Upper lobe of left lung (tissue), 6 donors: ENCODE measurements around the gene PCSK5. TPM values are rescaled to one million over a fixed set of nuclear protein-coding genes. Genes with fewer than 3 reads are reported as not detected.

Source experiments
- ATAC-seq, 2 donors: fragments of 200-7000 bp; cut with Tn5 transposase; one replicate each; pipeline ENCODE4 v1.9.1; 2022; ENCODE audit warnings: mild to moderate bottlenecking in 2 of 2, moderate library complexity in 2 of 2; ENCODE audit not compliant: low FRiP score in 2 of 2
- DNase-seq, 2 donors: peaks; one replicate each; pipeline ENCODE4 v3.0.0-alpha.2; 2019 to 2020
- H3K27ac ChIP-seq, 4 donors: fragments of 200-600 bp; sonication (generic); one replicate each; pipeline ENCODE4 v1.5.1; 2016 to 2019
- H3K27me3 ChIP-seq, 4 donors: fragments of 200-600 bp; sonication (generic); one replicate each; pipeline ENCODE4 v1.5.1; 2017 to 2019
- H3K36me3 ChIP-seq, 4 donors: fragments of 200-600 bp; sonication (generic); one replicate each; pipeline ENCODE4 v1.5.1; 2016 to 2019
- H3K4me1 ChIP-seq, 4 donors: fragments of 200-600 bp; sonication (generic); one replicate each; pipeline ENCODE4 v1.5.1; 2018 to 2019
- H3K4me3 ChIP-seq, 4 donors: fragments of 200-600 bp; sonication (generic); one replicate each; pipeline ENCODE4 v1.5.1; 2017 to 2019; ENCODE audit warnings: mild to moderate bottlenecking in 2 of 4, moderate library complexity in 1 of 4
- H3K9me3 ChIP-seq, 4 donors: fragments of 200-600 bp; sonication (generic); one replicate each; pipeline ENCODE4 v1.5.1; 2018 to 2019
- EP300 ChIP-seq, 4 donors: sonication (generic); formaldehyde crosslinking; IDR thresholded peaks; one replicate each; pipeline ENCODE4 v1.5.1; 2017; ENCODE audit warnings: antibody characterized with exemption in 4 of 4, control low read depth in 2 of 4
- POLR2A ChIP-seq, 4 donors: fragments of 450-650 bp; IDR thresholded peaks; one replicate each; pipeline ENCODE4 v1.5.1; 2016 to 2017; ENCODE audit warnings: antibody characterized with exemption in 4 of 4, mild to moderate bottlenecking in 2 of 4
- POLR2AphosphoS5 ChIP-seq, 2 donors: sonication (generic); formaldehyde crosslinking; IDR thresholded peaks; one replicate each; pipeline ENCODE4 v1.5.1; 2017; ENCODE audit warnings: antibody characterized with exemption in 2 of 2
- WGBS, 2 donors: methylation state at CpG; one replicate each; pipeline ENCODE4 v1.1.5; 2017 to 2018; 5-methylcytosine and 5-hydroxymethylcytosine counted together
- total RNA-seq, 6 donors: library from RNA; depleted of rRNA in 4 of 6; stranded (reverse); fragments of >200 nt in 4 of 6; gene quantifications; one replicate each; pipeline versions ENCODE4 v1.1.0 to v1.2.1, GENCODE V29; 2016 to 2021
- TF ChIP-seq, protein P1 (sequence below), 6 experiments: fragments of 450-650 bp in 4 of 6; fragments of 200-600 bp in 2 of 6; sonication (generic) in 2 of 6; IDR thresholded peaks; one replicate each; pipeline ENCODE4 v1.5.1; 2016 to 2019; ENCODE audit warnings: antibody characterized with exemption in 6 of 6
- donor health status: DM: no; HTN: no; CAD: no; lungs with moderate emphysema.
- donor health status: DM: no; HTN: yes; CAD: no; lungs with severe emphysema.

The PCSK5 gene
- total RNA-seq, 6 donors from 2014 or later = 12.8 to 29.2 (median 18.3) TPM

DNA sequence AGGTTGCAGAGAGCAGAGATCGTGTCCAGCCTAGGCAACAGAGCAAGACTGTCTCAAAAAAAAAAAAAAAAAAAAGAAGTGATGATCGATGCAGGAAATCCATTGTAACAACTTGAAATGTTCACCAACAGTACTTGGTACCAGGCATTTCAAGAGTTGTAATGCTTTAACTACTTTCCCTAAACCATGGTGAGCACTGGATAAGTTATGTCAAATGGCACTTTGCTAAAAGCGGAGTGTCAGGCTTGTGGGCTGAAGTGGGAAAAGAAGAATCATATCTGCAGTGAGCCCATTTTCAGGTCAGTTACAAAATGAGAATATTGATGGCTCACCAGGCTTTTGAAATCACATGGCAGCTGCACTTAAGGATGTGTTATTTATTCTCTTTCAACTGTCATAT, 301.5 kb downstream of the PCSK5 start:
- no peak for TF ChIP-seq EP300 (IDR thresholded peaks at IDR 0.05)
- TF ChIP-seq, protein P1, sequence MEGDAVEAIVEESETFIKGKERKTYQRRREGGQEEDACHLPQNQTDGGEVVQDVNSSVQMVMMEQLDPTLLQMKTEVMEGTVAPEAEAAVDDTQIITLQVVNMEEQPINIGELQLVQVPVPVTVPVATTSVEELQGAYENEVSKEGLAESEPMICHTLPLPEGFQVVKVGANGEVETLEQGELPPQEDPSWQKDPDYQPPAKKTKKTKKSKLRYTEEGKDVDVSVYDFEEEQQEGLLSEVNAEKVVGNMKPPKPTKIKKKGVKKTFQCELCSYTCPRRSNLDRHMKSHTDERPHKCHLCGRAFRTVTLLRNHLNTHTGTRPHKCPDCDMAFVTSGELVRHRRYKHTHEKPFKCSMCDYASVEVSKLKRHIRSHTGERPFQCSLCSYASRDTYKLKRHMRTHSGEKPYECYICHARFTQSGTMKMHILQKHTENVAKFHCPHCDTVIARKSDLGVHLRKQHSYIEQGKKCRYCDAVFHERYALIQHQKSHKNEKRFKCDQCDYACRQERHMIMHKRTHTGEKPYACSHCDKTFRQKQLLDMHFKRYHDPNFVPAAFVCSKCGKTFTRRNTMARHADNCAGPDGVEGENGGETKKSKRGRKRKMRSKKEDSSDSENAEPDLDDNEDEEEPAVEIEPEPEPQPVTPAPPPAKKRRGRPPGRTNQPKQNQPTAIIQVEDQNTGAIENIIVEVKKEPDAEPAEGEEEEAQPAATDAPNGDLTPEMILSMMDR (IDR thresholded peaks at IDR 0.05) = no peak
- no peak for TF ChIP-seq POLR2AphosphoS5 (IDR thresholded peaks at IDR 0.05)
- no peak for TF ChIP-seq POLR2A (IDR thresholded peaks at IDR 0.05)
- Histone ChIP-seq H3K27ac (no peak overlapping the region), H3K9me3 (no peaks in the 10 kb centered on the region), H3K27me3 (no peaks in the 10 kb centered on the region), H3K4me3 (no peak overlapping the region), H3K4me1 (no peaks in the 10 kb centered on the region), H3K36me3 (peaks cover 0 to 9% (median 0%) of the 10 kb centered on the region in 4 donors)
- no peak for DNase-seq
- no peak for ATAC-seq
- 95 to 98% methylated on average over 3 of the region's 3 CpGs for WGBS, 2 donors

DNA sequence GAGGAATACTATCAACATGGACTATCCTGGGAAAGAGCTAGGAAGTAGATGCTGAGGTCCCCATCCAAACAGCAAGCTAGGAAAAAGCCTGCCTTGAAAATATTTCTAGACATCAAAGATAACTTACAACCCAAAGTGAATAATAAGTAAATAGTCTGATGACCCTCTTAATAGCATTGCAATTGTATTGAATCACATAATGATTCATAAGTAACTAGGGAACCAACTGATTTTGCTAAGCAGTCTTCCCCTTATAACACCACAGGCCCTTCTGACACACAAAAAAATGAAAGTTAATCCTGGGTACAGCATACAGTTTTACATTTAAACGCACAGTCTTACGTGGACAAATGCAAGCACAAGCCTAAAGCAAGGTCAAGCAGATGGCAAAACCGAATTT, 304.4 kb downstream of the PCSK5 start:
- H3K27ac ChIP-seq = no peak overlapping the region
- TF ChIP-seq POLR2AphosphoS5 (IDR thresholded peaks at IDR 0.05) (no peak), POLR2A (IDR thresholded peaks at IDR 0.05) (no peak), EP300 (IDR thresholded peaks at IDR 0.05) (no peak)
- TF ChIP-seq, protein P1 (IDR thresholded peaks at IDR 0.05) = no peak
- H3K9me3 ChIP-seq = no peaks in the 10 kb centered on the region
- H3K4me1 ChIP-seq = no peaks in the 10 kb centered on the region
- no peak overlapping the region for H3K4me3 ChIP-seq
- ATAC-seq = no peak
- no peak for DNase-seq
- peaks cover 0 to 5% (median 0%) of the 10 kb centered on the region in 4 donors for H3K36me3 ChIP-seq
- 89 to 99% methylated on average over 3 of the region's 3 CpGs for WGBS, 2 donors
- H3K27me3 ChIP-seq = no peaks in the 10 kb centered on the region

DNA sequence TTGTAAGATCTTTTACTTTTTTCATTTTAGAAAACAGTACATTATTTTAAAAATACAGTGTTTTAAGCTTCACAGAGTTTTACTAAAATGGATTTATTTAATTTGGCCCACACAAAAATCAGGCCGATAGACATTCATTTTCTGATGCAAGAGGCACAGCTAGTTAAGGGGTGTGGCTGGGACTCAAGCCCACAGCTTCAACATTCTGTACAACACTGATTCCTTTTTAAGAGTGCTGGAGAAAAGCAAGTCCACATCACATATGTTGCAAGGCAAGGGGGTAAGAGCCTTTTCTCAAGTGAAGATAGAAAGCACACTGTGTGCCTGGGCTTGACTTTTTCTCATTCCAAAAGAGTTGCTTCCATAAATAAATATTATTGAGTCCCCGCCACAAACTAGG, 307.9 kb downstream of the PCSK5 start:
- peak in 1 of 2 donors; percentile 49 for ATAC-seq
- no peak overlapping the region for H3K27ac ChIP-seq
- WGBS, 2 donors = 58% methylated on average over 2 of the region's 2 CpGs
- peak in 1 of 2 donors; percentile 42 for DNase-seq
- no peaks in the 10 kb centered on the region for H3K27me3 ChIP-seq
- no peaks in the 10 kb centered on the region for H3K9me3 ChIP-seq
- TF ChIP-seq, protein P1 (IDR thresholded peaks at IDR 0.05) = no peak
- TF ChIP-seq POLR2AphosphoS5 (IDR thresholded peaks at IDR 0.05) (no peak), EP300 (IDR thresholded peaks at IDR 0.05) (no peak), POLR2A (IDR thresholded peaks at IDR 0.05) (no peak)
- peaks cover 0 to 3% (median 0%) of the 10 kb centered on the region in 4 donors for H3K4me1 ChIP-seq
- no peaks in the 10 kb centered on the region for H3K36me3 ChIP-seq
- no peak overlapping the region for H3K4me3 ChIP-seq

DNA sequence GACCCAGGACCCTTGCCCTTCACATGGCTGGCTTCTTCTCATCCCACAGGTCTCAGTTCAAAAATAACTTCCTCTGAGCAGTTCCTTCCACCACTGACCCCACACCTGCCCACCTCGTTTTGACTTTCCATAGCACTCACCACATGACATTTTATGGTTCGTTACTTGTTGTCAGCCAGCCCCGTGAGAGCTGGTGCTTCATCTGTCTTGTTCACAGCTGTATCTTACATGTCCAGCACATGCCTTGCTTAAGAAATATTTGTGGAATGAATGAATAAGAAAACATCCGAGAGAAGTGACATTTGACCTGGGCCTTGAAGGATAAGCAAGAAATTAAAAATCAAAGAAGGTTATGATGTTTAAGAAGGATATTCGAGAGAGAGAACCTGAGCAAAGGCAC, 309.8 kb downstream of the PCSK5 start:
- ATAC-seq (no peak), DNase-seq (no peak)
- no peaks in the 10 kb centered on the region for H3K9me3 ChIP-seq
- H3K27me3 ChIP-seq = no peaks in the 10 kb centered on the region
- no peak overlapping the region for H3K4me3 ChIP-seq
- peaks cover 0 to 7% (median 3%) of the 10 kb centered on the region in 4 donors for H3K4me1 ChIP-seq
- TF ChIP-seq POLR2A (IDR thresholded peaks at IDR 0.05) = no peak
- TF ChIP-seq, protein P1 (IDR thresholded peaks at IDR 0.05) = no peak
- no peak for TF ChIP-seq EP300 (IDR thresholded peaks at IDR 0.05)
- no peak for TF ChIP-seq POLR2AphosphoS5 (IDR thresholded peaks at IDR 0.05)
- H3K36me3 ChIP-seq = no peaks in the 10 kb centered on the region
- no peak overlapping the region for H3K27ac ChIP-seq
- 67 to 78% methylated on average over 5 of the region's 5 CpGs for WGBS, 2 donors

DNA sequence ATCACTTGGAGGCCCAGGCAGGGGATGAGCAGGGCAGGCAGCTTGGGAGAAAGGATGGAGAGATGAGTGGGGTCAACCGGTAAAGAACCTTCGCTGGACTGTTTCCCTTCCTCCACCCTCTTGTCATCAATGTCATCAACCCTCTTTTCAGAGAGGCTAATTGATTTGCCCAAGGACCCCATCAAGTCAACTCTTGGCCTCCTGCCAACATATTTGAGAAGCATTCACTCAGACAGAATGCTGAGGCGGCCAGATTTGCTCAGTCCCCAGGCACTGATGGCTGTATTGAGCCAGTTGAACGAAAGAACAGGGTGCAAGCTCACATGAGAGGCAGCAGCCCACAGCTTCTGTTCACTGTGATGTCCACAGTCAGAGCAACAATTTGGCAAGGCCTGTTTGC, 310.3 kb downstream of the PCSK5 start:
- H3K36me3 ChIP-seq = no peaks in the 10 kb centered on the region
- no peaks in the 10 kb centered on the region for H3K9me3 ChIP-seq
- no peak overlapping the region for H3K4me3 ChIP-seq
- ATAC-seq = no peak
- peaks cover 0 to 7% (median 3%) of the 10 kb centered on the region in 4 donors for H3K4me1 ChIP-seq
- no peak overlapping the region for H3K27ac ChIP-seq
- 83 to 84% methylated on average over 4 of the region's 4 CpGs for WGBS, 2 donors
- no peak for DNase-seq
- TF ChIP-seq POLR2AphosphoS5 (IDR thresholded peaks at IDR 0.05) (no peak), EP300 (IDR thresholded peaks at IDR 0.05) (no peak), POLR2A (IDR thresholded peaks at IDR 0.05) (no peak)
- TF ChIP-seq, protein P1 (IDR thresholded peaks at IDR 0.05) = no peak
- H3K27me3 ChIP-seq = no peaks in the 10 kb centered on the region
